Measurements from ENCODE around the gene MRPS2. TPM values are rescaled to one million over a fixed set of nuclear protein-coding genes. Genes with fewer than 3 reads are reported as not detected.
A peak's percentile ranks its signal among the peaks of the same experiment; 100 is the strongest.
"Not testable (repeated sequence)": the region's sequence is repeated elsewhere in the genome, so short reads cannot be mapped to it uniquely, and the experiment has no call there.

Gene MRPS2
- total RNA-seq, 1 donor from 2014 or later: 66.4 TPM

DNA sequence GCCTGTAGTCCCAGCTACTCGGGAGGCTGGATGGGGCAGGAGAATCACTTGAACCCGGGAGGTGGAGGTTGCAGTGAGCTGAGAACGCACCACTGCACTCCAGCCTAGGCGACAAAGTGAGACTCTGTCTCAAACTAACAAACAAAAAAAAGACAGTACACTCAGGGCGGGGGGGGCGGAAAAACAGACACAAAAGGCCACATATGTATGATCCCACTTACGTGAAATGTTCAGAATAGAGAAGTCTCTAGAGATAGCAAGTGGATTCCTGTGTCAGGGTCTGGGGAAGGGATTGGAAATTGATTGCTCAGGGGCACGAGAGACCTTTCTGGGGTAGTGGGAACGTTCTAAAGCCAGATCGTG, 11.7 kb downstream of the MRPS2 start:
- H3K27me3 Mint-ChIP-seq: peaks cover 6% of the 10 kb centered on the region
- H3K36me3 Mint-ChIP-seq (ENCODE audit: low read depth): no peaks in the 10 kb centered on the region
- intact Hi-C loops (cut with micrococcal nuclease): no loop called here
- no peak overlapping the region for H3K4me3 Mint-ChIP-seq
- no peak for DNase-seq
- H3K4me1 Mint-ChIP-seq: peaks cover 12% of the 10 kb centered on the region
- peaks cover 4% of the 10 kb centered on the region for H3K9me3 Mint-ChIP-seq
- H3K27ac Mint-ChIP-seq: no peak overlapping the region

DNA sequence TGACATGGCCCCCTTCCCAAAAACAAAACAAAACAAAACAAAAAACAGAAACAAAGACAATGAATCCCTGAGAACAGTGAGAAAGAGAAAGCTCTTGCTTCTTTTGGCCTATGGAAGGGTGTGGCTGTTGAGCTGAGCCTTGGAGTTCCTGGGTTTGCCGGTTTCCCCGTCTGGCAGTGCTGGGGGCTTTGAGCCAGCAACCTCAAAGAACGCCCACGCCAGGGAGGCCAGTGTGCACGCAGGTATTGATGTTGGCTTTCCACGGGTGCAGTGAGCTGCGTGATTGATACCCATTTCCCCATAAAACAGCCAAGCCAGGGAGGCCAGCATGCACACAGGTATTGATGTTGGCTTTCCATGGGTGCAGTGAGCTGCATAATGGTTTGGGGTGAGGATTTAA, 12.4 kb downstream of the MRPS2 start:
- intact Hi-C loops (cut with micrococcal nuclease): no loop called here
- Mint-ChIP-seq H3K36me3 (ENCODE audit: low read depth) (no peaks in the 10 kb centered on the region), H3K9me3 (peaks cover 4% of the 10 kb centered on the region), H3K27ac (no peak overlapping the region), H3K4me3 (no peak overlapping the region), H3K27me3 (peaks cover 9% of the 10 kb centered on the region), H3K4me1 (peaks cover 12% of the 10 kb centered on the region)
- no peak for DNase-seq

DNA sequence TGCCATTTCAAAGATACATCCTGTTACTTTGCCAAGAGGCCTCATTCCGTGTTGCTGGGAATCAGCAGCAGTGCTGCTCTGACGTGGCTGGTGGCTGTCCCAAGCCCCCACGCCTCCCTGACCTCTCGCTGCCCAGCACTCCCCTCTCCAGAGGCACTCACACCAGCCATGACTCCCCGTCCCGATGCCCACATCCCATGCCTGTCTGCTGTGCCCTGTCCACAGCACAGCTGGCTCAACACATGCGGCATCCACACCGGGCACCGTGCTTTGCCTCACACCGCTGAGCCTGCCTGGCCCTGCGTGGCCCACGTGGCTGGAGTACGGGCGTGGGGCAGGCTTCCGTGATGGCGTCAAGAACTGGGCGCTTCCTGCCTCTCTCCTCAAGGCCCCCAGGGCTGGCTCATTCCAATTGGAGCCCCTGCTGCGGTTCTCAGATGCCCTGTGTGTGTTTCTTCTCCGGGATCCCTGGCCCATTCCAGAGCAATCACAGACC, 12.9 kb downstream of the MRPS2 start:
- peaks cover 12% of the 10 kb centered on the region for H3K27me3 Mint-ChIP-seq
- no peak overlapping the region for H3K27ac Mint-ChIP-seq
- peaks cover 12% of the 10 kb centered on the region for H3K4me1 Mint-ChIP-seq
- DNase-seq: no peak
- H3K4me3 Mint-ChIP-seq: no peak overlapping the region
- no peaks in the 10 kb centered on the region for H3K36me3 Mint-ChIP-seq (ENCODE audit: low read depth)
- H3K9me3 Mint-ChIP-seq: peaks cover 4% of the 10 kb centered on the region
- intact Hi-C loops (cut with micrococcal nuclease): no loop called here

DNA sequence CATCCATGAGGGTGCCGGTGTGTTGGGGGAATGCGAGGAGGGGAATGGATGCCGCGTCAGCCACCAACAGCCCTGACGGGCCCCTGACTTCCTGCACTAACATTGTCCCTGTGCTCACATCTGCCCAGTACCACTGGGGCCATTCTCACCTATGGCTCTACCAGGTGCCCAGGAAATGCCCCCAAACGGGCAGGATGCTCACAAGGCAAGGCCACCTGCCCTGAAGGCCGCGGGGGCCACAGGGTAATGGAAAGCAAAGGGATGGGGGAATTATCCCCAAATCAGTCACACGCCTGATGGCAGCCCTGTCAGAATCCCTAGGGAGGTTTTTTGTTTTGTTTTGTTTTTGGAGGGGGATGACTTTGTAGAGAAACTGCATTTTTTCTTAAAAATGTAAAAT, 13.4 kb downstream of the MRPS2 start:
- H3K4me3 Mint-ChIP-seq; H3K27ac Mint-ChIP-seq; intact Hi-C loops (cut with micrococcal nuclease); H3K9me3 Mint-ChIP-seq; H3K36me3 Mint-ChIP-seq (ENCODE audit: low read depth); DNase-seq: not testable (repeated sequence)
- Mint-ChIP-seq H3K27me3 (peaks cover 13% of the 10 kb centered on the region), H3K4me1 (peaks cover 12% of the 10 kb centered on the region)

DNA sequence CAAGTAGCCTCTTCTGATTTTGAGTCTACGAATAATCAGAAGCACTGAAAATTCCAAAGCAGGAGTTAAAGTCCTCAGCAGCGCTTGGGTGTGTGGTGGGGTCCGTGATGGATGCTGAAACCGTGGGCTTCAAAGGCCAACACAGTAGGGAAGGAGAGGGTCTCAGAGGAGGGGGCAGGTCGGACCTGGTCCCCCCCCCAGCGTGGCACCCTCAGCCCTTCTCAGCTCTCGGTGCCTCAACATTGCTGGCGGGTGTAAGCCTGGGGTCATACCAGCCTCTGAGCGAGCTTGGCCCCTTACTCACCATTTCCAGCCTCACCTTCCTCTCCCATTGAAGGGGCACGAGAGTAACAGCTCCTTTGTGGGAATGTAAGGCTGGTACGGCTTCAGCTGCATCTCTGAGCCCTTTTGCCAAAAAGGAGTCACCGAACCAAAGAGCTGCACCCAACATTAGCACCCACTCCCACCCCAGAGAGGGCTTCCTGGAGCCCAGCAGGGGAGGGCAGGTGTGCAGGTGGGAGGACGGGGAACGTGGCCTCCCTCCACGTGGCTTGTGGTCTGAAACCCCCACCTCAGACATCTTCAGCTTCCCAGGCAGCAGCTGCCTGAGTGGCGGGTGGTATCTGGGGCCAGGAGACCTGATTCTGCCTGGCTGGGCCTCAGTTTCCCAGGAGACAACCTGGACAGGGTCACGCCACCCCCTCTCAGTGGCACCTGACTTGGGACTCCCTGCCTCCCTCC, 14.0 kb downstream of the MRPS2 start:
- no peaks in the 10 kb centered on the region for H3K36me3 Mint-ChIP-seq (ENCODE audit: low read depth)
- H3K4me3 Mint-ChIP-seq: no peak overlapping the region
- H3K27me3 Mint-ChIP-seq: peaks cover 10% of the 10 kb centered on the region
- intact Hi-C loops (cut with micrococcal nuclease): no loop called here
- no peaks in the 10 kb centered on the region for H3K9me3 Mint-ChIP-seq
- H3K27ac Mint-ChIP-seq: no peak overlapping the region
- DNase-seq: no peak
- H3K4me1 Mint-ChIP-seq: peaks cover 12% of the 10 kb centered on the region

DNA sequence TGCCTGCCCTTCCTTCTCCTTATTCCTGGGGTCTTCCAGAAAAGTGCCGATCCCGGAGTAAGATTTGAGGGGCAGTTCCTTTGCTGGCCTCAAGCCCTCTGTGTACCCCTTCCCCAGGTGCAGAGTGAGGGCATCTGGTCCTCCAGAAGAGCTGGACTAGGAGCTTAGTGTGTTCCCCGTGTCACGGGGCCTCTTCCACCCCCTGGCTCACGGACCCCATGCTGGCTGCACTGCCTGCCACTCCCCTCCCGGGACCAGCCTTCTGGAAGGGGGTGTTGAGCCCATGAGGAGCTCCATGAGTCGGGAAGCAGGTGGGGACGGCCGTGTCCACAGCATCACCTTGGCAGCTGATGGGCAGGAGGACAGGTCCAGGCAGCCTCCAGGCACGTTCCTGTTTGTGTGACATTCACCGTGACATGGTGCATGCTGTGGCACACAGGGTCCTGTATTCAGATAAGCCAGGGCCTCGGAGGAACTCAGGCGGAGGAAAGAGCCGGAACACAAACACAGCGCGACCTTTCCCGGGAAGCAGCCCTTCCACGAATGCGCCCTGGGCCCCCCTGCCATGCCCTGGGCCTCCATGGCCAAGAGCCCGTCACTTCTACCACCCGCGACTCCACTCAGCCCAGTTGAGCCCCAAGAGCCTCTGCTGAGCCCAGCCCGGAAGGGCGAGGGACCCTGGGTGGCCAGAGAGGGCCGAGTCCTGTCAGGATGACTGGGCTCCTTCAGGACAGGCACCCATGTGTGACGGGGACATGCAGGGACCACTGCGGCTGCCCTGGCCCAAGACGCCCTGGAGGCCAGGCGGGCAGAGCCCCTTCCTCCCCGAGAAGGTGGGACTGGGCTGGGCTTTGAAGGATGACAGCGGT, 14.8 kb downstream of the MRPS2 start:
- no peak overlapping the region for H3K4me3 Mint-ChIP-seq
- DNase-seq: no peak
- H3K27ac Mint-ChIP-seq: no peak overlapping the region
- intact Hi-C loops (cut with micrococcal nuclease): no loop called here
- no peaks in the 10 kb centered on the region for H3K9me3 Mint-ChIP-seq
- H3K27me3 Mint-ChIP-seq: peaks cover 10% of the 10 kb centered on the region
- peaks cover 12% of the 10 kb centered on the region for H3K4me1 Mint-ChIP-seq
- H3K36me3 Mint-ChIP-seq (ENCODE audit: low read depth): no peaks in the 10 kb centered on the region

DNA sequence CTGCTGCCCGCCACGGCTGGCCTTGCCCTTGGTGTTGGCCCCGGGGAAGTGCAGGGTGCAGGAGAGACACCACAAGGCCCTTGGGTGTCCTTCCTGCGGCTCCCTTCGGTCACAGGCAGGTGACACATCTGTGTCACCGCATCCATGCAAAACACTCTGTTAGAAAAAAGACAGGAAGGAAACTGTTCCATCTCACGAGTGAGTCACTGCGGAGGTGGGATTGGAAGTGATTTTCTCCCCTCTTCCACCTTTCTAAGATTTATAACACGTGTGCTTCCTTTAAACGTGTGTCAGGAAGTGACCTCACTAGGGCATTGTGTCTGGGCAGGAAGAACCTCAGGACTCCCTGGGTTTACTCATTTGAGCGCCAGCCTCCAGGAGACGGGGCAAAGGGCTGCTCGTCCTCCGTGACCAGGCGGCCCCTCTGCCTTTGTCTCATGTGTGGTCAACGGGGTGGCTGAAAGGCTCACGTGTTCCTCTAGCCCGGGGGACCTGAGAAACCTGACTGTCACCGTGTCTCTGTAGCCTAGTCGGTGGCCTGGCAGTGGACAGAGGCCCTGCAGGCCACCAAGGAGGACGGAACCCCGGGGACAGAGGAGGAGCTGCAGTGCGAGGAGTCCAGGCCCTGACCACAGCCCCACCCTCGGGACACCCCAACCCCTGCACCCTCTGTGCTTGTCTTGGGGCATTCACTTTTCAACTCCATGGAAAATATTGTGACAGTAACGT, 15.8 kb downstream of the MRPS2 start:
- Mint-ChIP-seq H3K9me3 (no peaks in the 10 kb centered on the region), H3K4me1 (peaks cover 7% of the 10 kb centered on the region), H3K4me3 (no peak overlapping the region), H3K27ac (peak overlapping the region; percentile 9), H3K27me3 (peaks cover 12% of the 10 kb centered on the region), H3K36me3 (ENCODE audit: low read depth) (no peaks in the 10 kb centered on the region)
- DNase-seq: no peak
- intact Hi-C loops (cut with micrococcal nuclease): no loop called here

DNA sequence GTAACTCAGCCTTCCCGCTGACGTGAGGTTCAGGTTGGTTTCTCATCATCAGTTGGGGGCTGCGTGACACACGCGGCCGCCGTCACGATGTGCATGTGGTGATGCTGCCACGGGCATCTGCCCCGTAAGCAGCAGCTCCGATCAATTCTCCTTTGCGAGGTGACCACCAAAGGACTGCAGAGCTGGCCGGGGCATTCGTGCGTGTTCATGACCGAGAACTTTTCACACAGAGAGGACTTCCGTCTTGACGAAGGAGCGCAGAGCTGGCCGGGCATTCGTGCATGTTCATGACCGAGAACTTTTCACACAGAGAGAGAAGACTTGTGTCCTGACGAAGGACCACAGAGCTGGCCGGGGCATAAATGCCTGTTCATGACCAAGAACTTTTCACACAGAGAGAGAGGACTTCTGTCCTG, 16.9 kb downstream of the MRPS2 start:
- intact Hi-C loops (cut with micrococcal nuclease): no loop called here
- DNase-seq: no peak
- no peaks in the 10 kb centered on the region for H3K36me3 Mint-ChIP-seq (ENCODE audit: low read depth)
- peaks cover 12% of the 10 kb centered on the region for H3K27me3 Mint-ChIP-seq
- no peak overlapping the region for H3K27ac Mint-ChIP-seq
- no peaks in the 10 kb centered on the region for H3K9me3 Mint-ChIP-seq
- H3K4me1 Mint-ChIP-seq: peaks cover 4% of the 10 kb centered on the region
- H3K4me3 Mint-ChIP-seq: no peak overlapping the region

DNA sequence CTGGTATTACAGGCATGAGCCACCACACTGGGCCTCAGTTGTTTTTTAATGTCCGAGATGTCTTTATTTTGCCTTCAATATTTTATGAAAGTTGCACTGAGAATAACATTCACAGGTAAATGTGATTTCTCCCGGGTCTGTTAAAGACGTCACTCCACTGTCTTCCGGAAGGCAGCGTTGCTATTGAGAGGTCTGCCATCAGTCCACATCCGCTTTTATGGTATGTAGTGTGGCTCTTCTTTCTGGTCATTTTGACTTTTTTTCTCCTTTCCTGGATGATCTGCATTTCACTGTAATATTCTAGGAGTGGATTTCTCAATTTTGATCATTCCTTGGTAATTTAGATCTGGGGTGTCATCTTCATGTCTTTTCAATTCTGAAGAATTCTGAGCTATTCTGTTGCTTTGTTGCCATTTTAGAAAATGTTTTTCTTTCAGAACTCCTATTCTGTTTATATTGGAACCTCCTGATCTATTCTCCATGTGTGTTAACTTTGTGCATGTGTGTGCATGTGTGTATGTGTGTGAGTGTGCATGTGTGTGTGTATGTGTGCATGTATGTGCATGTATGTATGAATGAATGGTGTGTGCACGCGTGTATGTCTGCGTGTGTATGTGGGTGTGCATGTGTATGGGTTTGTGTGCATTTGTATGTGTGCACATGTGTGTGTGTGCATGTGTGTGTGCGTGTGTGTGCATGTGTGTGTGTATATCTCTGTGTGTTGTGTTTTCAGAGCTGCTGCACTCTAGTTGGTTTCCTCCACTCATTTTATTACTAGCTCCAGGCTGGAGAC, 18.9 kb downstream of the MRPS2 start:
- peaks cover 12% of the 10 kb centered on the region for H3K27me3 Mint-ChIP-seq
- no peak for DNase-seq
- H3K9me3 Mint-ChIP-seq: no peaks in the 10 kb centered on the region
- peaks cover 4% of the 10 kb centered on the region for H3K4me1 Mint-ChIP-seq
- intact Hi-C loops (cut with micrococcal nuclease): no loop called here
- H3K27ac Mint-ChIP-seq: no peak overlapping the region
- no peak overlapping the region for H3K4me3 Mint-ChIP-seq
- H3K36me3 Mint-ChIP-seq (ENCODE audit: low read depth): no peaks in the 10 kb centered on the region

DNA sequence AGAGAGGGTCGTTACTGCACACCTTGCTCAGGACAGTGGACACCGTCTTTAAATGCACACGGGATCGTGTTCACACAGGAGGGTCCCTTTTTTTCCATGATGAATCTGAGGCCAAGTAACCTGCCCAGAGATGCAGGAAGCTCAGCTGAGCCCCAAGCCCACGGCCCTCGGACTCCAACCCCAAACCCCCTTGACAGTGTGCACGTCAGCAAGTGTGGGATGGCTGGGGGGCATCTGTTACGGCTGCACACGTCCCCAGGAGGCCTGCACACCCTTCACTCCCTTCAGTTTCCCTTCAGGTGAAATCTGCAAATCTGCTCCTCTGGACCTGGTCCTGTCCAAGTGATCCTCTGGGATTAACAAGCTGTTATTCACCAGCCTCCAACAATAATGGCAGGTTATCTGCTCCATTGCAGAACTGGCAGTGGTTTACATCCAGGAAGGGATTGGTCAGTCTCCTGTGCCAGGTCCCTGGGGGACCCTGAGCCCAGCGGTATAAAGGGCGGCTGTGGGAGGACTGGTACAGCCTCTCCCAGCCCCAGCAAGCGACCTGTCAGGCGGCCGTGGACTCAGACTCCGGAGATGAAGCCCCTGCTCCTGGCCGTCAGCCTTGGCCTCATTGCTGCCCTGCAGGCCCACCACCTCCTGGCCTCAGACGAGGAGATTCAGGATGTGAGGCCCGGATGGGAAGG, 20.6 kb downstream of the MRPS2 start, which contains the start of gene LCN1:
LCN1 (plus strand) TSS at position 525 of the 692 bp plus-strand sequence; CDS start at position 583, 58 bp downstream.
- no peak for DNase-seq
- H3K4me1 Mint-ChIP-seq: peaks cover 2% of the 10 kb centered on the region
- no peaks in the 10 kb centered on the region for H3K36me3 Mint-ChIP-seq (ENCODE audit: low read depth)
- H3K4me3 Mint-ChIP-seq: no peak within 1 kb of the TSS
- no peaks in the 10 kb centered on the region for H3K9me3 Mint-ChIP-seq
- peak within 1 kb of the TSS; percentile 10 for H3K27ac Mint-ChIP-seq
- peaks cover 12% of the 10 kb centered on the region for H3K27me3 Mint-ChIP-seq
- intact Hi-C loops (cut with micrococcal nuclease): no loop called here

DNA sequence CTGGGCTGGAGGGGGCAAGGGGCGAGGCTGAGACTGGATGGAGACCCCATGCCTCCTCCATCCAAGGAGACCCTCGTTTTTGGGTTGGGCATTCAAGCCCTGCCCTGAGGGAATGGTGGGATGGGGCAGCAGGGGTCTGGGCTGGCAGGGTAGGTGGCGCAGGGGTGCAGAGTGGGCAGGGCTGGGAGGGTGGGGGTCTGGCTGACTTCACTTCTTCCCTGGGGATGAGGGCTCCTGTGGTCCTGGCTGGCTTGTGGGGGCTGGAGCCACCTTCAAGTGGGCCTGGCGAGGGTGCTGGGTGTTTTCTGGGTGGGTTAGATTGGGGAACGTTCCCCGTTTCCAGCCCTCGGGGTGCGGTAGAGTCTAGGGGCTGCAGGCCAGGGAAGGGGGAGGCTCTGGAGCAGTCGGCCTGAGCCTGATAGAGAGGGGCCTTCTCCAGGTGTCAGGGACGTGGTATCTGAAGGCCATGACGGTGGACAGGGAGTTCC, 21.2 kb downstream of the MRPS2 start:
- no peaks in the 10 kb centered on the region for H3K4me1 Mint-ChIP-seq
- intact Hi-C loops (cut with micrococcal nuclease): no loop called here
- DNase-seq: no peak
- no peak overlapping the region for H3K27ac Mint-ChIP-seq
- H3K27me3 Mint-ChIP-seq: peaks cover 12% of the 10 kb centered on the region
- no peaks in the 10 kb centered on the region for H3K9me3 Mint-ChIP-seq
- H3K36me3 Mint-ChIP-seq (ENCODE audit: low read depth): no peaks in the 10 kb centered on the region
- no peak overlapping the region for H3K4me3 Mint-ChIP-seq

DNA sequence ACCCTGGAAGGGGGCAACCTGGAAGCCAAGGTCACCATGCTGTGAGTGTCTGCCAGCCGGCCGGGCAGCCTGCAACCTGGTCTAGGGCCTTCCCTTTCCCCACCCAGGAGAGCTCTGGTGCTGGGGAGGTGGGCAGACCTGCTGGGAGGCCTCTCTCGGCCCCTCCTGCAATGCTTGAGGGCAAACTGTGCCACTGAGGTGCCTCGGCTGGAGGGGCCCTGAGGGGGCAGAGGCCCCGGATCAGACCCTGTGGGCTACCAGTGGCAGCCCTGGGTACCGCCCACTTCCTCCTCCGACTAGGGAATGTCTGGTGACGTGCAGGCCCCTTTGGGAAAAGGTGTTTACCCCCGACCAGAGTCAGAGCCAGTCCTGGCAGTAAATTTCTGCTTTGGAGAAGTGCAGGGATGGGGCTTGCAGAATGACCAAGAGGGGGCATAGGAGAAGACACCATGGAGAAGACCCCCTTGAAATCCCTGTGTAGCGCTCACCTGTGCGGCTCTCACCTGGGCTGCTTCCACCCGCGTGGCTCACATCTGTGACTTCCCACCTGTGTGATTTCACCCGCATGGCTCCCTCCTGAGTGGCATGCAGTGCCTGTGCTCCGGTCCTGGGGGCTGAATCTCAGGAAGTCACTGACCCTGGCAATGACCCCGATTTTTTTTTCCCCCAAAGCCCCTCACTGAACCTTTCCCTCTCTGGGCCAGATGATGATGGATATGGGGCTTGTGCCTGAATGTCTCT, 21.8 kb downstream of the MRPS2 start:
- no peak overlapping the region for H3K27ac Mint-ChIP-seq
- no peak for DNase-seq

More for the DNA sequence above, 21.8 kb downstream of the MRPS2 start:
- H3K4me3 Mint-ChIP-seq: no peak overlapping the region
- no peaks in the 10 kb centered on the region for H3K9me3 Mint-ChIP-seq
- H3K36me3 Mint-ChIP-seq (ENCODE audit: low read depth): no peaks in the 10 kb centered on the region
- H3K27me3 Mint-ChIP-seq: peaks cover 12% of the 10 kb centered on the region
- H3K4me1 Mint-ChIP-seq: no peaks in the 10 kb centered on the region
- intact Hi-C loops (cut with micrococcal nuclease): no loop called here

All from activated CD4-positive, alpha-beta T cell treated with anti-CD3 and anti-CD28 coated beads, Interleukin-2, amount 10 ng/mL, durations not matched to agents 24 days and 14 days (primary cell).